Right forelimb (tissue), 1 donor: Measurements from ENCODE around the gene C1orf74.
"Not testable (repeated sequence)": the region's sequence is repeated elsewhere in the genome, so short reads cannot be mapped to it uniquely, and the experiment has no call there.

Experiments used
- DNase-seq: peaks from one replicate; pipeline ENCODE4 v3.0.0-alpha.2; 2018

Gene C1orf74

GRCh38 chr1:209805341-209805781 lies 21.0 kb upstream of the C1orf74 start:
- no peak for DNase-seq

GRCh38 chr1:209803568-209803967 lies 19.2 kb upstream of the C1orf74 start:
- DNase-seq = no peak

DNA sequence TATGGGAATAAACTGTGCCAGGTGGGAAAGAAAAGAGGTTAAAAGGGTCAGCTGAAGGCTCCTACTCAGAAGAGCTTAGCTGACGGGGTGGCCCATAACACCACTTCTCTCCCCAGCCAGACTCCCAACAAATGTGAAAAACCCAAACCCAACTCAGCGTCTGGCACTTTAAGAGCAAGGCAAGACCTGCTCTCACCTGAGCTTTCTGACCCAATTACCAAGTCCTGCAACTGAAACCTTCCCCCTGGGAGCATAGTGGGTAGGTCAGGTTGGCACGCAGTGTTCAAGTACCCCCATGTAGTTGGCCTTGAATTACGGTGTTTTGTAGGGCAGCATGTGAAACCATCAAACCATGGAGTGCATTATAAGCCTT lies 18.4 kb upstream of the C1orf74 start:
- DNase-seq = no peak

GRCh38 chr1:209802117-209802779 lies 17.9 kb upstream of the C1orf74 start:
- DNase-seq = no peak

GRCh38 chr1:209800984-209801834 lies 16.9 kb upstream of the C1orf74 start:
- no peak for DNase-seq

DNA sequence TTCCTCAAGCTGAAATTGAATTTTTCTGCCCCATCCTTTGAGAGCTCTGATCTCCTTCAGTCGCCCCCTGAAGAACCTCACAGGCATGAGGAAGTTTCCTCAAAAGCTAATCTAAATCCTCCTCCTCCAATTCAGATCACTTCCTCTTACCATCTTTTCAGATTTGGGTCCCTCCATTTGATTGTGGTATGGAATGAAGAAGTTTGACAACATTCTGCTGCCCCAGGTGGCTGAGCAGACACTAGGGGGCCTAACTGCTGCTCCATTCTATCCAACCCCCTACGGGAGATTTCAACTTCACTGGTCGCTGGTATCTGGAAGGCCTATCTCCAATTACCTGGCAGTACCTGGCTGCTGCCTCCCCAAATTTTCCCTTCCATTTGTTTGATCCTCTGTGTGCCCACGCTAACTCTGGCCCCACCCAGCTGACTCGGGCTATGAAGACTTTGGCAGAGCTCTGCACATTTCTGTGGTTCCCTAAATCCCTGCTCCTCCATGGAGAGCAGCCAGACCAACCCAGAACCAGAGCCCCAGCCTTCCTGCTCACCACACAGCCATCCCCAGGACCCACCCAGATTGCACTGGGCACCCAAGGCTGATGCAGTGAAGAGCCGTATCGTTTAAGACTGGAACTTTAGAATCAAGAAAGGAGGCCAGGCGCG lies 13.8 kb upstream of the C1orf74 start:
- DNase-seq = no peak

- not testable (repeated sequence) for DNase-seq
These were observed 9.4 kb upstream of the C1orf74 start for GRCh38 chr1:209793711-209794110.

- DNase-seq = no peak
These were observed 7.6 kb upstream of the C1orf74 start for GRCh38 chr1:209791920-209792319.

DNA sequence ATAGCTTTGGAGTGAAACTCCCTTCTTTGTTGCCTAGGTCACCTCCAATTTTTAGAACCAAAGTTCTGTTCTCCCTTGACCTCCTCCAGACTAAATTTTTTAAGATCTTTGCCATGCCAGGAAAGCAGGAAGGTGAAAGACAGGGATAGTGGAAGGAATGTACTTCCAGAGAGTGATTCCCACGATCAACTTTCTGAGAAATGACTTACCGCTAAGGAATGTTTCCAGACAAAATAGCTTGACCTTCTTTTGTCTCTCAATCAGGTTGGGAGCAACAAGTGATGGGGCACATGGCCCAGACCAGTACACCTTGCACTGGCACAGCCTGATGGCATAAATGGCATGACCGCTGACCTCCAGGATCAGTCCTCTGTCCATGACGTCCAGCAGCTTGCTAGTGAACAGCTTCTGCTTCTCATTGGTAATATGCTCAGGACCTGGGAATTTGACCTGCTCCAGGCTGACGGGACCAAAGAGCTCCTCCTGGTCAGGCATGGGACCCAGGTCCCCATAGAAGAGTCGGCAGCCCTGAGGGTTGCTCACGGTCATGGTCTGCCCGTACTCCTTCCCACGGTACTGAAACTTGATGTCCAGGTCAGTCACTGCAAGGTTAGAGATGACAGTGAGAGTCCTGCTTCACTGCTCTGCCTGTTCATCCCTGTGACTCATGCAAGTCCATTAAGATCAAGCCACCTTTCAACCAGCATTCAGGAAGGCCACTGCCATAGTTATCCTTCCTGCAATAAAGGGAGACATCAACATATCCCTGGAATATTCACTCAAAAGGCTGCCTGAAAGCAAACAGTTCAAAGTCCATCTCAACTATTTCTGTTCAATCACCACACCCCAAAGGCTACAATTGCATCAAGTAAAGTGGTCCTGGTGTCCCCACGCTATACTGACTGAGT lies 6.2 kb upstream of the C1orf74 start:
- DNase-seq = no peak

GRCh38 chr1:209789245-209789644 lies 4.9 kb upstream of the C1orf74 start:
- no peak for DNase-seq

GRCh38 chr1:209787551-209787950 lies 3.2 kb upstream of the C1orf74 start:
- DNase-seq = no peak

DNA sequence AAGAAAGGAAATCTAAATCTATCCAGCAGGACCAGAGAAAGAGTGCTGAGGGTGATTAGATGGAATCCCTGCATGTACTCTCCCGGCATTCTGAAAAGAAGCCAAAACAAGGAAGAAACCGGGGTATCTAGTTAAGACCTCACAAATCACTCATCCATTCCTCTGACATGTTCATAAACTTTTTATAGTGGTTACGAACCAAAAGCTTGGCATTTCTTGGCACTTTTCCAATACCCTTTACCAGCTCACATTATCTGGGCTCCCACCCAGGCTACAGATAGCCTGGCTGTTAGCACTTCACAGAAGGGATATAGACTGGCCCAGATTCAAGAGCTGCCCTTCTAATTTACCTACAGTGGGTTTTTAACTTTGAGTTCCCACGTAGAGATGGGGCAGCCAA lies 1.8 kb upstream of the C1orf74 start:
- DNase-seq = no peak

- no peak for DNase-seq
These were observed 1.2 kb upstream of the C1orf74 start for GRCh38 chr1:209785592-209785991.

- no peak for DNase-seq
These were observed 973 bp downstream of the C1orf74 start for GRCh38 chr1:209783386-209783785.

DNA sequence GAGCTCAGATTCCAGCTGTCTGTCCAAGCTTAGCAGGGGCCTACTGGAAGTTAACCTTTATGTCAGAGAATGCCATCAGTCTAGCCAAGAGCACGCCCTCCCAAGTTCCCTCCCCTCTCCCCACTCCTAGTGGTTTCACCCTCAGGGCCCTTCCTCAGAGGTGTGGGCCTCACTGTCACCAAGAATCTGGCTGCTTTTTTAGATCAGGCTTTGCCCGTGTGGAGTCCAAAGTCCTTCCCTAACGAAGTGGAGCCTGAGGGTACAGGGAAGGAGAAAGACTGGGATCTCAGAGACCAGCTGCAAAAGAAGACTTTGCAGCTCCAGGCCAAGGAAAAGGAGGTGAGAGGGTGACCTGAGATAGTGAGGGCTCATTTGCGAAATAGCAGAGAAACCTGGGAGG lies 4.1 kb downstream of the C1orf74 start:
- DNase-seq = no peak

DNA sequence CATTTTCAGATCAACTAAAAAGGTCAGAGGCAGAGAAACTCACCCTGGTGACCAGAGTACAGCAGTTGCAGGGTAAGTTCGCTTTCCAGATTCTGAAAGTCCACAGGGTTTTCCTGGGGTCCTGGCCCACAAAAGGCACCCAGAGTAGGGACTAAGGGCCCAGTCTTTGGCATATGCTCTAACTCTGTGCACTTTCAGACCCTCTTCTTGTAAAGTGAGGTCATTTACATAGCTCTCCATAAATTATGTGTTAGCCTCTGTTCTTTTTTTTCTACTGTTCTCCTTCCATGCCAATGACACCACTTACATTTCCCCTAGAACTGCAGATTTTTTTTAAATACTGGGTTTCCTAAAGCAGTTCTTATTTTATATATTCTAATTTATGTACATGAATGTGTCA lies 6.3 kb downstream of the C1orf74 start:
- DNase-seq = no peak

GRCh38 chr1:209777587-209777986 lies 6.8 kb downstream of the C1orf74 start:
- no peak for DNase-seq

DNA sequence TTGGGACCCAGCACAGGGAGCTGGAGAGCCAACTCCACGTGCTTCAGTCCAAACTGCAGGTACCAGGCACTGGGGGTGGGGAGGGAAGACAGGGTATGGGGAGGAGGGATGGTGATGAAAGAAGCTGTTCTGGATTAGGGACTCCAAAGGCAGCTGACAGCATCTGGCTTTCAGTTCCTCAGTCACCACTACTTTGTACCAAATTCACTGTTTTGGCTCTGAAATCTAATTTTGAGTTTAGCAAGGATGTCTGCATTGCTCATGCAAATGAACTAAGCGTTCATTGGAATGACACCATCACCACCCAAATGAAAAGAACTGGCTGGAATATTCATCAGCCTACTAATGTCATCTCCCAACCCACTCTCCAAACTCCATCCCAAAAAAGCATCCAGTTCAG lies 8.7 kb downstream of the C1orf74 start:
- no peak for DNase-seq

- no peak for DNase-seq
These were observed 9.8 kb downstream of the C1orf74 start for GRCh38 chr1:209774592-209774991.

- DNase-seq = no peak
These were observed 12.2 kb downstream of the C1orf74 start for GRCh38 chr1:209772126-209772525.

GRCh38 chr1:209770636-209771415 lies 13.5 kb downstream of the C1orf74 start:
- DNase-seq = no peak

DNA sequence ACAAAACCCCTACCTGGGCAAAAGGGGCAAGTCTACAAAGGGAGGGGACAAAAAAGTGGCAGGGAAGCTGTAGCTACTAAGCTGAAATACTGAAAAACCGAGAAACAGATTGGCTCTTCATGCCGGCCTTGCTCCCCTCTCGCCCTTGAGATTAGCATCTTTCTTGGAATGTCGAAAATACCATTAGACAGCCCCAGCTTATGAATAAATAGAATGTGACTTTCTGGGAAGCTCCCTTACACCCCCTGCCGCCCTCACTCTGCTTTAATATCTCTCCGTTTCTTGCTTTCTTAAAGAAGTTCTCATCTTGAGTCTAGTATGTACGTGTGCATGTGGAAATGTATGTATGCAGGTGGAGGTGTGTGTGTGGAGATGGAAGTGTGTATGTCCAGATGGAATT lies 14.4 kb downstream of the C1orf74 start:
- DNase-seq = no peak
